CD4-positive, alpha-beta T cell (primary cell): ENCODE measurements around the gene SLC38A4. TPM values are rescaled to one million over a fixed set of nuclear protein-coding genes. Genes with fewer than 3 reads are reported as not detected.

Experiments
- ATAC-seq: fragments of 200-7000 bp; cut with Tn5 transposase; one replicate; pipeline ENCODE4 v1.10.0; 2022; ENCODE audit warnings: mild to moderate bottlenecking; ENCODE audit not compliant: poor library complexity
- CTCF ChIA-PET: fragments of 350-600 bp; sonication (Branson Sonifier 250); formaldehyde crosslinking; loops from one replicate; lab custom pipeline; 2021; ENCODE audit warnings: antibody characterized with exemption, inconsistent platforms; lab: Charles Lee
- POLR2A ChIA-PET: fragments of 350-600 bp; sonication (Branson Sonifier 250); formaldehyde crosslinking; loops from one replicate; lab custom pipeline; 2021; ENCODE audit warnings: antibody characterized with exemption, inconsistent platforms; lab: Charles Lee
- DNase-seq, 14 experiments: peaks; one replicate each; pipeline ENCODE4 v3.0.0-alpha.2; 2013 to 2020; ENCODE audit warnings: mixed read lengths in 2 of 14
- H3K27ac ChIP-seq, 2 donors: one replicate each; pipeline versions ENCODE4 v1.5.1 to v1.7.0; 2013; ENCODE audit warnings: low read length in 2 of 2, low read depth in 1 of 2, mild to moderate bottlenecking in 1 of 2
- H3K27me3 ChIP-seq, 2 experiments: 1 replicate in 1 of 2; 2 replicates in 1 of 2; pipeline versions ENCODE4 v1.6.1 to v1.7.0; 2013; ENCODE audit warnings: low read length in 2 of 2, control low read depth in 1 of 2, mild to moderate bottlenecking in 1 of 2, moderate library complexity in 1 of 2; ENCODE audit not compliant: insufficient read depth in 2 of 2, control insufficient read depth in 1 of 2
- H3K36me3 ChIP-seq: one replicate; pipeline ENCODE4 v1.6.1; 2013; ENCODE audit warnings: low read length, control low read depth; ENCODE audit not compliant: insufficient read depth
- H3K4me1 ChIP-seq: one replicate; pipeline ENCODE4 v1.6.1; 2013; ENCODE audit warnings: low read length, control low read depth; ENCODE audit not compliant: insufficient read depth
- H3K4me3 ChIP-seq: one replicate; pipeline ENCODE4 v1.5.1; 2013; ENCODE audit warnings: mild to moderate bottlenecking, low read length, moderate library complexity
- H3K9me3 ChIP-seq, 2 experiments: 1 replicate in 1 of 2; 2 replicates in 1 of 2; pipeline versions ENCODE4 v1.6.1 to v1.7.0; 2013; ENCODE audit warnings: low read length in 2 of 2, mild to moderate bottlenecking in 2 of 2, control low read depth in 1 of 2, moderate library complexity in 1 of 2; ENCODE audit not compliant: control insufficient read depth in 1 of 2, insufficient read depth in 1 of 2
- H3K27ac Mint-ChIP-seq: one replicate; pipeline ENCODE4 v1.8.0; 2020; ENCODE audit warnings: mixed read lengths
- H3K27me3 Mint-ChIP-seq: one replicate; pipeline ENCODE4 v1.8.0; 2021; ENCODE audit warnings: mixed read lengths
- H3K36me3 Mint-ChIP-seq: one replicate; pipeline ENCODE4 v1.8.0; 2021; ENCODE audit warnings: low read depth, mixed read lengths
- H3K4me1 Mint-ChIP-seq: one replicate; pipeline ENCODE4 v1.8.0; 2021; ENCODE audit warnings: low read depth, mixed read lengths
- H3K4me3 Mint-ChIP-seq: one replicate; pipeline ENCODE4 v1.8.0; 2020; ENCODE audit warnings: mild to moderate bottlenecking, mixed read lengths
- H3K9me3 Mint-ChIP-seq: one replicate; pipeline ENCODE4 v1.8.0; 2020; ENCODE audit warnings: mixed read lengths
- CTCF ChIP-seq: fragments of 200-600 bp; IDR thresholded peaks from one replicate; pipeline ENCODE4 v1.8.0; 2022; ENCODE audit warnings: antibody characterized with exemption, mild to moderate bottlenecking
- intact Hi-C, 2 experiments: fragments of 100-400 bp; cut with DNase I in 1 of 2; cut with micrococcal nuclease in 1 of 2; formaldehyde crosslinking; loops; one replicate each; pipeline versions ENCODE4 v1.15.1 to v1.9.0; 2023 to 2025; cut with DNase I, micrococcal nuclease
- total RNA-seq, 174 experiments: library from RNA in 2 of 174; stranded (reverse) in 2 of 174; gene quantifications; one replicate each; pipeline ENCODE4 v1.2.3 and lab custom pipeline; 2021 to 2026

SLC38A4 gene
- total RNA-seq, 2 experiments from 2014 or later: not detected

- CTCF ChIA-PET: no interaction called here
These were observed 1.1 kb downstream of the SLC38A4 start for GRCh38 chr12:46824709-46825108.

GRCh38 chr12:46818642-46819041 lies 7.2 kb downstream of the SLC38A4 start:
- ChIA-PET CTCF (no interaction called here), POLR2A (no interaction called here)
- peaks cover 16% of the 10 kb centered on the region for H3K27me3 Mint-ChIP-seq
- H3K4me1 Mint-ChIP-seq: no peaks in the 10 kb centered on the region
- Histone ChIP-seq H3K4me1 (no peaks in the 10 kb centered on the region), H3K4me3 (no peak overlapping the region), H3K27ac (no peak overlapping the region), H3K36me3 (no peaks in the 10 kb centered on the region), H3K27me3 (peaks cover 0 to 3% of the 10 kb centered on the region in 2 experiments), H3K9me3 (no peaks in the 10 kb centered on the region)
- no peak for ATAC-seq
- no peak for DNase-seq
- no peak for TF ChIP-seq CTCF
- intact Hi-C loops: no loop called here
- no peaks in the 10 kb centered on the region for H3K9me3 Mint-ChIP-seq
- H3K27ac Mint-ChIP-seq: no peak overlapping the region
- no peak overlapping the region for H3K4me3 Mint-ChIP-seq
- no peaks in the 10 kb centered on the region for H3K36me3 Mint-ChIP-seq

More at GRCh38 chr12:46824709-46825108, 1.1 kb downstream of the SLC38A4 start:
- Histone ChIP-seq H3K36me3 (no peaks in the 10 kb centered on the region), H3K4me1 (no peaks in the 10 kb centered on the region), H3K27me3 (peaks cover 11 to 34% of the 10 kb centered on the region in 2 experiments), H3K27ac (no peak overlapping the region), H3K4me3 (no peak overlapping the region), H3K9me3 (peaks cover 0 to 3% of the 10 kb centered on the region in 2 experiments)
- no peaks in the 10 kb centered on the region for H3K9me3 Mint-ChIP-seq
- no peak overlapping the region for H3K27ac Mint-ChIP-seq
- no peaks in the 10 kb centered on the region for H3K4me1 Mint-ChIP-seq
- no peak for ATAC-seq
- POLR2A ChIA-PET: no interaction called here
- intact Hi-C loops: no loop called here
- H3K4me3 Mint-ChIP-seq: no peak overlapping the region
- H3K27me3 Mint-ChIP-seq: peaks cover 71% of the 10 kb centered on the region
- H3K36me3 Mint-ChIP-seq: no peaks in the 10 kb centered on the region
- DNase-seq: no peak
- TF ChIP-seq CTCF: no peak

GRCh38 chr12:46815809-46816208 lies 10.0 kb downstream of the SLC38A4 start:
- no peaks in the 10 kb centered on the region for H3K36me3 Mint-ChIP-seq
- no peaks in the 10 kb centered on the region for H3K4me1 ChIP-seq
- no peaks in the 10 kb centered on the region for H3K36me3 ChIP-seq
- ChIA-PET POLR2A (no interaction called here), CTCF (no interaction called here)
- no peak overlapping the region for H3K27ac Mint-ChIP-seq
- no peak for DNase-seq
- H3K27me3 Mint-ChIP-seq: no peaks in the 10 kb centered on the region
- no peak for TF ChIP-seq CTCF
- intact Hi-C loops: no loop called here
- no peak for ATAC-seq
- no peaks in the 10 kb centered on the region for H3K27me3 ChIP-seq
- peaks cover 6% of the 10 kb centered on the region for H3K4me1 Mint-ChIP-seq
- no peak overlapping the region for H3K27ac ChIP-seq
- no peak overlapping the region for H3K4me3 ChIP-seq
- no peaks in the 10 kb centered on the region for H3K9me3 Mint-ChIP-seq
- H3K9me3 ChIP-seq: no peaks in the 10 kb centered on the region
- H3K4me3 Mint-ChIP-seq: no peak overlapping the region
